CMK (cell line): ENCODE results near the gene ZNF780B.
A peak's percentile ranks its signal among the peaks of the same experiment; 100 is the strongest.
"Not testable (repeated sequence)": the region's sequence is repeated elsewhere in the genome, so short reads cannot be mapped to it uniquely, and the experiment has no call there.

Source experiments
- DNase-seq: peaks from one replicate; pipeline ENCODE4 v3.0.0-alpha.2; 2010; ENCODE audit warnings: low read depth

Gene ZNF780B

DNA sequence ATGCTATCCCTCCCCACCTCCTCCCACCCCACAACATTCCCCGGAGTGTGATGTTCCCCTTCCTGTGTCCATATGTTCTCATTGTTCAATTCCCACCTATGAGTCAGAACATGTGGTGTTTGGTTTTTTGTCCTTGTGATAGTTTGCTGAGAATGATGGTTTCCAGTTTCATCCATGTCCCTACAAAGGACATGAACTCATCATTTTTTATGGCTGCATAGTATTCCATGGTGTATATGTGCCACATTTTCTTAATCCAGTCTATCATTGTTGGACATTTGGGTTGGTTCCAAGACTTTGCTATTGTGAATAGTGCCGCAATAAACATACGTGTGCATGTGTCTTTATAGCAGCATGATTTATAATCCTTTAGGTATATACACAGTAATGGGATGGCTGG is 18.0 kb downstream of the ZNF780B start:
- not testable (repeated sequence) for DNase-seq

DNA sequence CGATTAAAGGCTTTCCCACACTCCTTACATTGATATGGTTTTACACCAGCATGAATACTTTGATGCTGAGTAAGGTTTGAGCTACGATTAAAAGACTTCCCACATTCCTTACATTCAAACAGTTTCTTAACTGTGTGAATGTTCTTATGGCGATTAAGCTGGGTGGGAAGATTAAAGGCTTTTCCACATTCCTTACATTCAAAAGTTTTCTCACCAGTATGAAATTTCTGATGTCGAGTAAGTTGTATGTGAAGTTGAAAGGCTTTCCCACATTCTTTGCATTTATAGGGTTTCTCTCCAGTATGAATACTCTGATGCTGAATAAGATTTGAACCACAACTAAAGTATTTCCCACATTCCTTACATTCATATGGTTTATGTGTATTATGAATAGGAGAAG is 20.0 kb downstream of the ZNF780B start:
- DNase-seq = no peak

DNA sequence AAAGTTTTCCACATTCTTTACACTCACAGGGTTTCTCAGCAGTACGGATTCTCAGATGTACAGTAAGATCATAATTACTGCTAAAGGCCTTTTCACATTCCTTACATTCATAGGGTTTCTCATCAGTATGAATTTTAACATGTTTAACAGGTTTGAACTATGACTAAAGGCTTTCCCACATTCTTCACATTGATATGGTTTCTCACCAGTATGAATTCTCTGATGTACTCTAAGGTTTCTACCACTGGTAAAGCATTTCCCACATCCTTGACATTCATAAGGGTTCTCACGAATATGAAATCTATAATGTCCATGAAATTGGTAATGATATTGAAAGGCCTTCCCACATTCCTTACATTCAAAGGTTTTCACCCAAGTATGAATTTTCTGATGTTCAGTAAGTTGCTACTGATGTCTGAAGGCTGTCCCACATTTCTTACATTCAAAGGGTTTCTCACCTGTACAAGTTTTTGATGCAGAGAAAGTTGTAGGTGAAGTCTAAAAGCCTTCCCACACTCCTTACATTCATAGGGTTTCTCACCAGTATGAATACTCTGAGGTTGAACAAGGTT is 22.0 kb downstream of the ZNF780B start:
- no peak for DNase-seq

DNA sequence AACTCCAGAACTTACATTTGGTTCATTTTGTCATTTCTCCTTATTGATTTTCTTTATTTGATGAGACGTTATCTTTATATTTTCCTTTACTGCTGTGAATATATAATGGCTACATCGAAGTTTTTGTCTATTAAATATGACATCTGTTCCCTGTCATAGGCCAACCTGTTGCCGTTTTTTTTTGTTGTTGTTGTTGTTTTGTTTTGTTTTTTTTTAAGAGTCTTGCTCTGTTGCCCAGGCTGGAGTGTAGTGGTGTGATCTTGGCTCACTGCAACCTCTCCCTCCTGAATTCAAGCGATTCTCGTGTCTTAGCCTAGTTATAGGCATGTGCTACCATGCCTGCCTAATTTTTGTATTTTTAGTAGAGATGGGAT is 29.4 kb downstream of the ZNF780B start:
- no peak for DNase-seq

DNA sequence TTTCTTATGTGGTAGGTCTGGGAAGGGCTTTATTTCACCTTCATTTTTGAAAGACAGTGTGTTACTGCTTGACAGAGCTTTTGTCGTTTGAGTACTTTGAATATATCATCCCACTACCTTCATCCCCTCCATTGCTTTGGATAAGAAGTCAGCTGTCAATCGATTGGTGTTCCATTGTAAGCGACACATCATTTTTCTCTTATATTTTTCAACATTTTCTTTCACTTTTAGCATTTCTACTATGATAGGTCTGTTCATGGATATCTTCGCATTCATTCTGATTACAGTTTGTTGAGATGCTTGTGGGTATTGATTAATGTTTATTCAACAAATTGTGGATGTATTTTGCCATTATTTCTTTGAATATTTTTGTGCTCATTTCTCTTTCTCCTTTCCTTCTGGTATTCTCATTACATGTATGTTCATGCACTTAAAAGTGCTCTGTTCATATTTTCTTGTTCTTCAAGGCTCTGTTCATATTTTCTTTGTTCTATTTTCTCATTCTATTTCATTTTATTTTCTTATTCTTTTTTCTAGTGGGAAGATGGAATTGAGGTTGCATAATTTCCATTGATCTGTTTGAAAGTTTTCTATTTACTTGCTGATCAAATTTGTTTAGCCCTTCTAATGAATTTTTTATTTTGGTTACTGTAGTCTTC is 30.0 kb downstream of the ZNF780B start:
- DNase-seq = no peak

DNA sequence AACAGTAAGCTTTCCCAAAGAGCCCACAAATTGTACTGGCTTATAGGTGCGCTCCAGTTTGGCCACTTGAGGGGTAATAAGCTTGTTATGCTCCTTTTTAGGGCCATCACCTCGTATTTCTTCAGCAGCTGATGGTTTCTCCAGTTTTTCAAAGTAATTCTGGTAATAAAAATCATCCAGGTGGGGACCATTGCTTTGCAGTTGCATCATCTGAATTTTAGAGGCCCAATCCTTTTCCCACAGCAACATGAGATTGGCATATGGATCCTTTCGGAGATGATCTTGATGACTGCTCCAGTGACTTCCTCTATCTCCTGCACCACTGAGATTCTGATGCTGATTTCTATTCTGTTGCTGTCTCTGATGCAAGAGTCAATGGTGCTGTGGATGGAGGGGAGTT is 32.1 kb downstream of the ZNF780B start:
- DNase-seq = no peak

DNA sequence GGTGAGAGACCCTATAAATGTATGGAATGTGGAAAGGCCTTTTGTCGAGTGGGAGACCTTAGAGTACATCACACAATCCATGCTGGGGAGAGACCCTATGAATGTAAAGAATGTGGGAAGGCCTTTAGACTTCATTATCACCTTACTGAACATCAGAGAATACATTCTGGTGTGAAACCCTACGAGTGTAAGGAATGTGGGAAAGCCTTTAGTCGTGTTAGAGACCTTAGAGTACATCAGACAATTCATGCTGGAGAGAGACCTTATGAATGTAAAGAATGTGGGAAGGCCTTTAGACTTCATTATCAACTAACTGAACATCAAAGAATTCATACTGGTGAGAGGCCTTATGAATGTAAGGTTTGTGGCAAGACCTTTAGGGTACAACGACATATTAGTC is 42.0 kb downstream of the ZNF780B start:
- DNase-seq = no peak

DNA sequence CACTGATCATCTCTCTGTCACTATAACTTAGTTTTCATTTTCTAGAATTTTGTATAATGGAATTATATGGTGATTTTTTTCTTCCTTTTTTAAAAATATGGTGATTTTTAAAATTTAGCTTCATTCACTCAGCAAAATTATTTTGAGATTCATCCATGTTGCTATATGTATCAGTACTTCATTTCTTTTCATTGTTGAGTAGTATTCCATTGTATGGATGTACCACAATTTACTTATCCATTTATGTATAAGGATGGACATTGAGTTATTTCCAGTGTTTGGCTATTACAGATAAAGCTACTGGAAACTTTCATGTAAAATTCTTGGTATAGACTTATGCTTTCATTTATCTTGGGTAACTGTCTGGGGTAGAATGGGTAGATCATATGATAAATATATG is 46.4 kb downstream of the ZNF780B start:
- DNase-seq = no peak

DNA sequence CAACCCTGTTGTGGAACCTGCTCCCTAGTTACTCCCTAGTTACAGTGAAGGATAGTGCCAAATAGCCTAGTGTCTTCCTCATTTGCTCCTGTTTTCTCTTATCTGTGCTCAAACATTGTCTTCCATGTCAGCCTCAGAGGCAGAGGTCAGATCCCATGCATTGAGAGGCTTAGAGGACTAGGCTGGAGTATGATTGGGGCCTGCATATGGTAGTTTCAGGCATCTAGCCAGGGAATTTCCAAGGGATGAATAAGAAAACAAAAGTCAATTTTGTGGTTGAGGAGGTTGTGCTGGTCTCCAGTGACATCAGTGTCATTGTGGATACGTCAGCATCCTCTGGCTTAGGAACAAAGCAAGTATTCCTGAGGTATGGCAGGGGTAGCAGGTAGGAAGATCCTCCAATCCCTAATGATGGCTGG is 49.7 kb downstream of the ZNF780B start:
- DNase-seq = peak; percentile 26

DNA sequence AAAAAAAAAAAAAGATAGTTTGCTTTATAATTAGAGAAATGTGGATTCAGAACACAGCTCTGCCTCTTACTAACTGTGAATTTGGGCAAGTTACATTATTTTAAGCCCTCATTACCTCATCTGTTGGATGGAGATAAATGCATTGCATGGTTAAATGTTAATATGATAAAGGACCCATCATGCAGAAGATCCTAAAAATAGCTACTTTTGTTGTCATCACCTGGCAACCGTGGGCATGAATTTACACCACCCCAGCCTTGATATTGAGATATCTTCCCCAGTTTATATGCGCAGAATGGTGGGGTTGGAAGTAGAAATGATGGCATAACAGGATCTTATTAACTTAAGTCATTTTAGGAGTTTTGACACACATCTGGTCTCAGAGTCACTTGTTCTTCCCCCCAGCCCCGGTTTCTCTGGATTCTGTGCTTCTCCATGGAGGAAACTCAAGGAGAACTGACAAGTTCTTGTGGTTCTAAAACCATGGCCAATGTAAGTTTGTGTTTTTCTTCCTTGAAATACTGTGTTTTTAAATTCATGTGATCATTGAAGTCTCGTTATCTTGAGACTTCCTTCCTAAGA is 50.2 kb downstream of the ZNF780B start:
- no peak for DNase-seq

DNA sequence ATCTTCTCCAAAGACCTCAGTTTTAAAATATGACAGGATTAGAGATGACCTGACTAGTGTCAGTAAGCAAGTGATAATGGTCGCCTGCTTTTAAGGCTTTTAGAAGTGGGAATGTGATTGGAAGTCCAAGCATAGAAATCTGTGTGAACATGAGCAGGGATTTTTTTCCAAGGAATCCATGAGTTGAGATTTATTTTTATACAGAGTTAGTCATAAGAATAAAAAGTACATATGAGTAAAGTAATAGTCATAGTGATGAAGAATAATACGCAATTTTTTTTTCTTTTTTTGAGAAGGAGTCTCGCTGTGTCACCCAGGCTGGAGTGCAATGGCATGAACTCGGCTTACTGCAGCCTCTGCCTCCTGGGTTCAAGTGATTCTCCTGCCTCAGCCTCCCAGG is 57.5 kb downstream of the ZNF780B start:
- DNase-seq = no peak

DNA sequence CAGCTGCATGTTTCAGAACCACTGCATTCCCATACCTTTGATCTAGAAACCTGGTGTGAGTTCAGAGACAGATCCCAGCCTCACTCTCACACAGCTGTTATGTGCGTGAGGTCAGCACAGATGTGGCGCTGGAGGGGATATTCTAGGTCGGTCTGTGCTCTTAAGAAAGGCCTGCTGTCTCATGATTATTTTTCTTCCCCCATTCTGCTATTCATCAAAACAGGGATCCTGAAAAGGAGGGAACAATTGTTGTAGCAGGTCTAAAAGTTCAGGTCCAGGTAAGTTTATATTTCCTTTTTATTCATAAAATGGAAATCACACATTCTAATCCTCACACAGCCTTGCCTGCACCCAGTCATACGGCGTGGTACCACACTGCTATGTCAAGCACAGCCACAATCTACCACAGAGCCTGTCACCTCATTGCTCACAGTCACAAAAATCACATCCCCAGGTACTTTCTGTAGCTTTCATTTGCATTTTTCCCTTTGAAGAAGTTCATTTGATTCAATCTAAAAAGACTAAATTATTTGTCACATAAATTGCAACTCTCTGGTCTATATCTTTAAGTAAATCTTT is 58.3 kb downstream of the ZNF780B start:
- no peak for DNase-seq

DNA sequence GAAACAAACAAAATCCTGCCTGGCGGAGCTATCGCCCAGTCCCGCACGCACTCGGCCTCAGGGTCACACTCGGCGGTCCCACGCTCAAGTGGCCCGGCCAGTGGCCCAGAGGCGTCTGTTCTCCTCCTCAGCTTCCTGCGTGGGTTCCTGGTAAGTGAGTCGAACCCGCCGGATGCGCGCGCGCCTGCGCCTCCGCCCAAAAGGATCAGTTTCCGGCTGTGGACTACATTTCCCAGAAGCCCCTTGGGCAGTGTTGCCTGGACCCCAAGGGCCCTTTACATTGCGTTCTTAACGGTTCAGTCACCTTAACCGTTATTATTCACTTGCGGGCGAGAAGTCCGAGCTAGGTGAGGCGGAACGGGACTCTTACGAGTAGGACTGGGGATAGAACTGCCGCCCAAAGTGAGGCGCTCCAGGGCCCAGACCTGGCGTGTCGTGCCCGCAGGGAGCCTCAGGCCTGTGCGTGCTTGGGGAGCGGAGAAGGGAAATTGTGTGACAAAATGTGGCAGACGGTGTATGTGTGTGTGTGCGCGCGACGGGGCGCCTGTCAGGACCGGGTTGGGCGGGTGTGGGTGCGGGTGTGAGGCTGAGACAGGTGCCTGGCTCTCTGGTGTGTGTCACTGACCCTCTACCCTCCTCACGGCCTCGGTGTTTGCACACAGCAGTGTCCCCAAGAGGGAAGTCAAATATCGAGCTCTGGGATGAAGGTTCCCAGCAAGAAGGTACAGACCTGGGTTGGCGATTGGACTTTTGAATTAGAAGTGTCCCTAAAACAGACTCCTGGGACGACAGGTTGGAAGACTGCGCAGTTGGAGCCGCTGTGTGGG is 59.0 kb downstream of the ZNF780B start, which contains the start of gene ZNF546:
TSS of gene ZNF546 (plus strand) at position 250 of the 827 bp plus-strand sequence. CDS start 1,267 bp downstream, outside the sequence.
- DNase-seq = peak; percentile 82

DNA sequence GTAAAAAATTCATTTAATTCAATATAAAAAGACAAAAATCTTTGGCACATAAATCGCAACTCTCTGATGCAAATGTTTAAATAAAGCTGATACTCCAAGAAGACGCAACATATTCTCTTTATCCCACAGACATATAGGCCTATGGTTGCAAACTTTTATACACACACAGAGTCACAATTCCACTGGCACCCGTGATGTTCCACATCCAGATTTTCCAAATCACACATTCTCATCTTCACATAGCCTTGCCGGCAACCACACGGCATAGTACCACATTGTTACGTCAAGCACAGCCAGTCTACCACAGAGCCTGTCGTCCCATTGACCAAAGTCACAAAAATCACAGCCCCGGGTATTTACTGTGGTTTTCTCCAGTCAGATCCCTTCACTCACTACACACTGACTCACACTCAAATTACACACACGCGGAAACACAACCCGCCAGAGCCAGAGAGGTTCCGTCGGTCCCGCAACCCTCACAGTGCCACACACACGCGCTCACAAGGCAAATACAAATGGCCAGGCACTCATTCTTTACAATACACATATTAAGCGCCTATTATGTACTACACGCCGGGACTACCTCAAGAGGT is 59.7 kb downstream of the ZNF780B start:
- peak; percentile 31 for DNase-seq

DNA sequence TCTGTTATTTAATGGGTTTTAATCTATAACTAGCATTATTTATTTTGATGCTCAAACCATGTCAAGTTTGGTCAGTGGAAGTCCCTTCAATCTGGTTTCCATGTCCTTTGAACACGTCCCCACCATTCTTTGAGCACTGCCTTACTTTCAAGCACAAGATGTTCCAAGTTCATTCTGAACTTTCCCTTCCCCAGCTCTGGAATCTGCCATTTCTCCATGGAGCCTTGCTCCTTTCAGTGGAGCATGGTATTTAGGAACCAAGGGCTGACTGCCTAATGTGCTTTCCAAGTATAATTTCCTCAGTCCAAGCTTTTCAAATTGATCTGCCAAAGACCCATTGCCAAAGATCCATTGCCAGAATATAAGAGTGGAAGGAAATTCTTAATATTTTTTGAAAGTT is 60.2 kb downstream of the ZNF780B start:
- no peak for DNase-seq

DNA sequence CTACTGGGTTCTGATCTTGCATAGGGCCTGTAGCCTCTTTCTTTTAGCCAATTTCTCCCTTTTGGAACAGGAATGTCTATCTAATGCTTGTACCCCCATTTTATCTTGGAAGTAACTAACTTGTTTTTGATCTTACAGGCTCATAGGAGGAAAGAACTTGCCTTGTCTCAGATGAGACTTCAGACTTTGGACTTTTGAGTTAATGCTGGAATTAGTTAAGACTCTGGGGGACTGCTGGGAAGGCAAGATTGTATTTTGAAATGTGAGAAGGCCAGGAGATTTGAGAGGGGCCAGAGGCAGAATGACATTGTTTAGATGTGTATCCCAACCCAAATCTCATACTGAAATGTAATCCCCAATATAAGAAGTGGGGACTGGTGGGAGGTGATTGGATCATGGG is 61.7 kb downstream of the ZNF780B start:
- no peak for DNase-seq

DNA sequence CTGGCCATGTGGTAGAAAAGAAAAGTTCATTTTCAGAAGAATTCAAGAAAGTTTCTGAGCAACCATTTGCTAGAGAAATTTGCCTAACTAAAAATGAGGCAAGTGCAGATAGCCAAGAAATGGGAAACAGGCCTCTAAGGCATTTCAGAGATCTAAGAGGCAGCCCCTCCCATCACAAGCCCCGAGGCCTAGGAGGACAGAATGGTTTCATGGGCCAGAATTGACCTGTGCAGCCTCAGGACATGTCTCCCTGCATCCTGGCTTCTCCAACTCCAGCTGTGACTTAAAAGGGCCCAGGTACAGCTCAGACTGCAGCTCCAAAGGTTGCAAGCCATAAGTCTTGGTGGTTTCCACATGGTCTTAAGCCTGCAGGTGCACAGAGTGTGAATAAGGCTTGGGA is 62.4 kb downstream of the ZNF780B start:
- DNase-seq = no peak

DNA sequence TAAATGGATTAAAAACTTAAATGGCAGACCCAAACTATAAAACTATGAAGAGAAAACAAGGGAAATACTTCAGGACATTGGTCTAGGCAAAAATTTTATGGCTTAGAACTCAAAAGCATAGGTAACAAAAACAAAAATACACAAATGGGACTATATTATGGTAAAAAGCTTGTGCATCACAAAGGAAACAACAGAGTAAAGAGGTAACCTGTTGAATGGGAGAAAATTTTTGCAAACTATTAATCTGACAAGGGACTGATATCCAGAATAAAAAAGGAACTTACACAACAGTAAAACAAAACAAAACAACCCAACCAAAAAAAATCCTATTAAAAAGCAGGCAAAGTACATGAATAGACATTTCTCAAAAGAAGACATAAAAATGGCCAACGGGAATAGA is 68.4 kb downstream of the ZNF780B start:
- DNase-seq = no peak

DNA sequence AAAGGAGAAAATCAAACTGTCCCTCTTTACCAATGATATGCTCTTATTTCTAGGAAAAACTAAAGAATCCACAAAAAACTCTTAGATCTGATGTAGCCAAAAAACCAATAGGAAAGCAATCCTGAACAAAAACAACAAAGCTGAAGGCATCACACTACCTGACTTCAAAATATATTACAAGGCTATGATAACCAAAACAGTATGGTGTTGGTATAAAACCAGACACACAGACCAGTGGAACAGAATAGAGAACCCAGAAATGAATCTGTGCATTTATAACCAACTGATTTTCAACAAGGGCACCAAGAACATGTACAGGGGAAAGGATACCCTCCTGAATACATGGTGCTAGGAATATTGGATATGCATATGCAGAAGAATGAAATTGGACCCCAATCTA is 68.9 kb downstream of the ZNF780B start:
- DNase-seq = no peak

DNA sequence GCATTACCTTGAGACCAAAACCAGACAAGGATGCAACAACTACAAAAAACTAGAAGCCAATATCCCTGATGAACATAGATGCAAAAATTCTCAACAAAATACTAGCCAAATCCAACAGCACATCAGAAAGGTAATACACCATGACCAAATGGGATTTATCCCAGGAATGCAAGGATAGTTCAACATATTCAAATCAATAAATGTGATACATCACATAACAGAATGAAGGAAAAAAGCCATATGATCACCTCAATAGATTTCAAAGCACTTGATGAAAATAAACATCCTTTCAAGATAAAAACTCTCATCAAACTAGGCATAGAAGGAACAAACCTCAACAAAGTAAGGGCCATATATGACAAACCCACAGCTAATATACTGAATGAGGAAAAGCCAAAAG is 69.4 kb downstream of the ZNF780B start:
- no peak for DNase-seq

DNA sequence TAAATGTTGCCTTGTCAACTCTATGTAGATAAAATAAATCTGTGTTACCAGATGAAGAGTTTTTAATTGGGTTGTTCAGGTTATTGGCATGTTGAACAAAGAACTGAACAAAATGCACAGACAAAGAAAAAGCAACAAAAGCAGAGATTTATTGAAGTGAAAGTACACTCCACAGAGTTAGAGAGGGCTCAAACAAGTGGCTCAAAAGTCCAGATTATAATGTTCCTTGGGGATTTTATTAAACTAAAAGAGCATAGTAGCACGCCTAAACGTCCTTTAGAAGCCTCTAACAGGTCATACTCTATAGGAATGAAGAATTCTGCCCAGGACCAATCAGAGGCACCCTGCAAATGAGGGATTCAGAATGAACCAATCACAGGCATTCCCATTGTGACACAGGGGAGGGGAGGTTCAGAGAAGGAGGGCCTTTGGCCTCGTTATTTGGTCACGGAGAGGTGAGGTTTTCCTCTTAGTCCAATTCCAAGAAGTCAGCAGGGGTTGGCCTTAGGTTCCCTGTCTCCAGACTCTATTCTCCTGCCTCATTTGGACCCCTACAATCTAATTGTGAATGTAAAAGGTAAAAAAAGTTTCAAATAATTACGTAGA is 72.2 kb downstream of the ZNF780B start:
- DNase-seq = no peak

DNA sequence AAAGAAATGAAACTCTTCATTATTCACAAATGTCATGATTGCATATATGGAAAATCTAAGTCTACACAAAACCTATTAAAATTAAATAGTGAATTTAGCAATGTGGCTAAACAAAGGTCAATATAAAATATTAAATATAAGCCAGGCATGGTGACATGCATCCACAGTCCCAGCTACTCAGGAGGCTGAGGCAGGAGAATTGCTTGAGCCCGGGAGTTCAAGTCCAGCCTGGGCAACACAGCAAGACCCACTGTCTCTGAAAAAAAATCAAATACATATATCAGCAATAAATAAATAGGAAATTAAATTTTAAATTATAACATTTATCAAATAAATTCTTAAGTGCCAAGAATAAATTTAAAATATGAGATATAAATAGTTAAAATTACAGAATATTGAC is 73.1 kb downstream of the ZNF780B start:
- no peak for DNase-seq
